ENCODE data around the gene STX8. TPM values are rescaled to one million over a fixed set of nuclear protein-coding genes. Genes with fewer than 3 reads are reported as not detected.
A peak's percentile ranks its signal among the peaks of the same experiment; 100 is the strongest.
"Not testable (repeated sequence)": the region's sequence is repeated elsewhere in the genome, so short reads cannot be mapped to it uniquely, and the experiment has no call there.

Gene STX8
- total RNA-seq, 2 experiments from 2014 or later: 60.6 to 68.0 TPM

DNA sequence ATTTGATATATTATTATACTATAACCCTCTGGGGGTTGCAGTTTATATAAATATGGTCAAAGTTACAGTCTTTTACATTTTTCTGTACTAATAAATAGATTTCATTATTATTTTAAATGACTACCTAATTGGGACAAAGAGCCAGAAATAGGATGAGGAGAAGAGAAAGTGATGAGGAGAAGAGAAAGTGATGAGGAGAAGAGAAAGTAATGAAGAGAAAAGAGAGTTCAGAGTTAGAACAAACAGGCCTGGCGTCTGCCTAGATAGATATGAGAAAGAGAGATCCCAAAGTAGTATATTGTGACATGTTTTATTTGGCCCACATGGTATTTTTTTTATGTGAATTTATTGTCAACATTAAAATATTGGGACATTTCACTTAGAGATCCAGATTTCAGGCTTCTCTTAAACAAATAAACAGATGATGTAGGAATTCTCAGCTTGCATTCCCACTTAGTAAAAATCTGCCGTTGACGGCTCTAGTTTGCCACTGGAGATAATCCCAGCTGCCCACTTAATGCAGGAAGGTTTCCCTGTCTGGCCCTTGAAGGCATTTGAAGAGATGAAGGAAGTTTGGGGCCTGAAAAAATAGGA lies 210.7 kb downstream of the STX8 start:
- Mint-ChIP-seq H3K4me1 (ENCODE audit: low read depth) (peaks cover 4% of the 10 kb centered on the region), H3K36me3 (ENCODE audit: low read depth) (no peaks in the 10 kb centered on the region), H3K27me3 (ENCODE audit: low read depth) (no peaks in the 10 kb centered on the region), H3K4me3 (no peak overlapping the region), H3K27ac (no peak overlapping the region), H3K9me3 (no peaks in the 10 kb centered on the region)
- CTCF ChIA-PET: no interaction called here
- intact Hi-C loops (cut with micrococcal nuclease): no loop called here
- DNase-seq: no peak

GRCh38 chr17:9363440-9364350 lies 211.9 kb downstream of the STX8 start:
- Mint-ChIP-seq H3K9me3 (no peaks in the 10 kb centered on the region), H3K27me3 (ENCODE audit: low read depth) (no peaks in the 10 kb centered on the region), H3K36me3 (ENCODE audit: low read depth) (no peaks in the 10 kb centered on the region), H3K4me3 (no peak overlapping the region), H3K4me1 (ENCODE audit: low read depth) (peaks cover 4% of the 10 kb centered on the region), H3K27ac (no peak overlapping the region)
- peak; percentile 28 for DNase-seq
- CTCF ChIA-PET: no interaction called here
- intact Hi-C loops (cut with micrococcal nuclease): no loop called here

DNA sequence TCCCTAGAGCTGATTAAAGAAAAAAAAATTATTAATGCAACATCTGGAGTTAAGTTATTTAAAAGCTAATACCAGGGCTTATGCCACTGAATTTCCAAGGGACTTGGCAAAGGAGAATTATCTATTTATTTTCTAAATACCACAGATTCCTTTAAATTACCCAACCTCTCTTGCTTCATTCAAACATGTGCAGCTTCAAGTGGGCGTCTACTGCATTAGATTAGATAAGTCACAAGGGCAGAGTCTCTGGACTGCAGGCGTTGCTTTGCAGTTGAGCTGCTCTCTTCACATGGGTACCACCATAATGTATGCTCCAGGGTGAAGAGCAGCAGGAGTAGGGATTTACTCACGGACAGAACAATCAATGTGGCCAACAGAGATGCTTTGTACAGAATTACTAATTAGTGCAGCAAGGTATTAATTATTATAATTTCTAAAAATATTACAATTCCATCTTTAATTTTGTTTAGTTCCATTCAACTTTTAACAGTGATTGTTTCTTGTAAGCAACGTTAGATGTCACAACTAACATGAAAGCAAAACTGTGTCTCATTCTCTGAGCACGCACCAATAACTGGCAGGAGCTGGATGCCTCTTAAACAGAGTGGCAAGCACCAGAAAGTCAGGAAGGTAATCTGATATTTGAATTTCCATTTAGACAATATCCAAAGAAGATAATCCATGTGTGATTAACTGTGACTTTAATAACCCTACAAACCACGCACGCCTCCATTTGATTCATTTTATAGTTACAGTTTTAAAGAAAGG lies 214.2 kb downstream of the STX8 start:
- H3K4me1 Mint-ChIP-seq (ENCODE audit: low read depth): peaks cover 4% of the 10 kb centered on the region
- H3K36me3 Mint-ChIP-seq (ENCODE audit: low read depth): no peaks in the 10 kb centered on the region
- intact Hi-C loops (cut with micrococcal nuclease): no loop called here

GRCh38 chr17:9360677-9361081 lies 214.9 kb downstream of the STX8 start:
- Mint-ChIP-seq H3K36me3 (ENCODE audit: low read depth) (no peaks in the 10 kb centered on the region), H3K27me3 (ENCODE audit: low read depth) (no peaks in the 10 kb centered on the region), H3K4me3 (no peak overlapping the region), H3K4me1 (ENCODE audit: low read depth) (peaks cover 4% of the 10 kb centered on the region), H3K9me3 (no peaks in the 10 kb centered on the region), H3K27ac (no peak overlapping the region)
- intact Hi-C loops (cut with micrococcal nuclease): no loop called here
- DNase-seq: no peak
- CTCF ChIA-PET: interaction anchor here (0.5 kb wide), 1 partner anchor 302 kb away, joined by 3 read pairs; no protein-coding TSS in a partner anchor

More for the DNA sequence above, 214.2 kb downstream of the STX8 start:
- H3K9me3 Mint-ChIP-seq: no peaks in the 10 kb centered on the region
- DNase-seq: no peak
- no peaks in the 10 kb centered on the region for H3K27me3 Mint-ChIP-seq (ENCODE audit: low read depth)
- H3K4me3 Mint-ChIP-seq: no peak overlapping the region
- H3K27ac Mint-ChIP-seq: no peak overlapping the region
- CTCF ChIA-PET: interaction anchor here (0.5 kb wide), 1 partner anchor 303 kb away, joined by 3 read pairs; no protein-coding TSS in a partner anchor

DNA sequence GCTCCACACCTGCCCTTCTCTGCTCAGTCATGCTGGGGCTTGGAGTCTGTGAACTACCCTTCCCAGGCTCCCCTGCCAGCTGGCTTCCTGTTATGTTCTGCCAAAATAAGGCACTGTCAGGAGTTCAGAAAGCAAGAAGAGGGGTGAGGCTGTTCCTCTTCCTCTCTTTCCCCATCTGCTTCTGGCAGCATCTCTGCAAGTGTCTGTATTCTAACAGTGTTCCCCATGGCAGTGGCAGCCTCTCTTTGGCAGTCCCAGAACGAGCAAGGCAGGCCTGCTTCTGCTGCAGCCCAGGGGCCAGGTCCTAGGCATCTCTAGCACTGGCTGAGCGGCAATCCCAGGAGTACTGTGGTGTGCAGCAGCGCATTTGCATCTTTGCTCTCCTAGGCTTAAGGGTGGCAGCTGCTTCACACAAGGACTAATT lies 219.1 kb downstream of the STX8 start:
- Mint-ChIP-seq H3K27ac (no peak overlapping the region), H3K4me1 (ENCODE audit: low read depth) (no peaks in the 10 kb centered on the region), H3K9me3 (no peaks in the 10 kb centered on the region), H3K4me3 (no peak overlapping the region), H3K36me3 (ENCODE audit: low read depth) (peaks cover 3% of the 10 kb centered on the region), H3K27me3 (ENCODE audit: low read depth) (no peaks in the 10 kb centered on the region)
- no peak for DNase-seq
- CTCF ChIA-PET: no interaction called here
- intact Hi-C loops (cut with micrococcal nuclease): no loop called here

- H3K4me3 Mint-ChIP-seq: no peak overlapping the region
- no peaks in the 10 kb centered on the region for H3K4me1 Mint-ChIP-seq (ENCODE audit: low read depth)
- H3K9me3 Mint-ChIP-seq: no peaks in the 10 kb centered on the region
- no peaks in the 10 kb centered on the region for H3K27me3 Mint-ChIP-seq (ENCODE audit: low read depth)
- H3K36me3 Mint-ChIP-seq (ENCODE audit: low read depth): peaks cover 3% of the 10 kb centered on the region
- intact Hi-C loops (cut with micrococcal nuclease): no loop called here
- no peak for DNase-seq
- CTCF ChIA-PET: interaction anchor here (0.7 kb wide), 1 partner anchor 358 kb away, joined by 5 read pairs; no protein-coding TSS in a partner anchor
- no peak overlapping the region for H3K27ac Mint-ChIP-seq
Measured at GRCh38 chr17:9355846-9356245, 219.8 kb downstream of the STX8 start.

DNA sequence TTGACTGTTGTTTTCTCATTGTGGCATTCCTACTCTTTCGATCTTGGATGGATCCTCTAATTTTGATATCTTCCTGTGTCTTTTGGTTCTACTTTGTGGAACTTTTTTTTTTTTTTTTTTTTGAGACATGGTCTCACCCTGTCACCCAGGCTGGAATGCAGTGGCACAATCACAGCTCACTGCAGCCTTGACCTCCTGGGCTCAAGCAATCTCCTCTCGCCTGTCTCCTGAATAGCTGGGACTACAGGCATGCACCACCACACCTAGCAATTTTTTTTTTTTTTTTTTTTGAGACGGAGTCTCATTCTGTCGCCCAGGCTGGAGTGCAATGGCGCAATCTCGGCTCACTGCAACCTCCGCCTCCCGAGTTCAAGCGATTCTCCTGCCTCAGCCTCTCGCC lies 220.4 kb downstream of the STX8 start:
- DNase-seq; H3K27me3 Mint-ChIP-seq (ENCODE audit: low read depth); H3K36me3 Mint-ChIP-seq (ENCODE audit: low read depth); H3K9me3 Mint-ChIP-seq; H3K4me1 Mint-ChIP-seq (ENCODE audit: low read depth); H3K27ac Mint-ChIP-seq; H3K4me3 Mint-ChIP-seq; intact Hi-C loops (cut with micrococcal nuclease): not testable (repeated sequence)
- CTCF ChIA-PET: interaction anchor here (0.7 kb wide), 1 partner anchor 357 kb away, joined by 5 read pairs; no protein-coding TSS in a partner anchor

DNA sequence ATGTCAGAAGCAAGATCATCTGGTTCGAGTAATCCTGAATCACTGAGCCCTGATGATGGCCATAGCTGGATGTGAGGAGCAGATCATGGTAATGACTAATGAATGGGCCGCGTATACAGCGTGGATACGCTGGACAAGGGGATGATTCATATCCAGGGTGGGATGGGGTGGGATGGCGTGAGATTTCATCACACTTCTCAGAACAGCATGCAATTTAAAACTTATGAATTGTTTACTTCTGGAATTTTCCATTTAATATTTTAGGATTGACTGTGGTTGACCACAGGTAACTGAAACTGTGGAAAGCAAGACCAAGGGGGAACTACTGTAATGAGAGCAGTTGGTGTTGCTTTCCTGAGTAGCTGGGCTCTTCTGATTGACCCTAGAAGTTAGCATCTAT lies 225.5 kb downstream of the STX8 start:
- Mint-ChIP-seq H3K4me3 (no peak overlapping the region), H3K36me3 (ENCODE audit: low read depth) (peaks cover 3% of the 10 kb centered on the region), H3K27me3 (ENCODE audit: low read depth) (no peaks in the 10 kb centered on the region), H3K9me3 (no peaks in the 10 kb centered on the region), H3K4me1 (ENCODE audit: low read depth) (peaks cover 2% of the 10 kb centered on the region), H3K27ac (no peak overlapping the region)
- CTCF ChIA-PET: no interaction called here
- intact Hi-C loops (cut with micrococcal nuclease): no loop called here
- no peak for DNase-seq

- H3K4me1 Mint-ChIP-seq (ENCODE audit: low read depth): peaks cover 2% of the 10 kb centered on the region
- CTCF ChIA-PET: interaction anchor here (0.6 kb wide), 1 partner anchor 344 kb away, joined by 4 read pairs; no protein-coding TSS in a partner anchor
- no peaks in the 10 kb centered on the region for H3K27me3 Mint-ChIP-seq (ENCODE audit: low read depth)
- no peak overlapping the region for H3K4me3 Mint-ChIP-seq
- H3K36me3 Mint-ChIP-seq (ENCODE audit: low read depth): peaks cover 2% of the 10 kb centered on the region
- no peak overlapping the region for H3K27ac Mint-ChIP-seq
- intact Hi-C loops (cut with micrococcal nuclease): no loop called here
- no peaks in the 10 kb centered on the region for H3K9me3 Mint-ChIP-seq
- peak; percentile 4 for DNase-seq
Measured at GRCh38 chr17:9346296-9346926, 229.2 kb downstream of the STX8 start.

- H3K27ac Mint-ChIP-seq: no peak overlapping the region
- H3K36me3 Mint-ChIP-seq (ENCODE audit: low read depth): peaks cover 2% of the 10 kb centered on the region
- CTCF ChIA-PET: no interaction called here
- no peaks in the 10 kb centered on the region for H3K27me3 Mint-ChIP-seq (ENCODE audit: low read depth)
- intact Hi-C loops (cut with micrococcal nuclease): no loop called here
- H3K4me3 Mint-ChIP-seq: no peak overlapping the region
- H3K4me1 Mint-ChIP-seq (ENCODE audit: low read depth): peaks cover 2% of the 10 kb centered on the region
- DNase-seq: no peak
- H3K9me3 Mint-ChIP-seq: peaks cover 2% of the 10 kb centered on the region
Measured at GRCh38 chr17:9343516-9343915, 232.1 kb downstream of the STX8 start.

DNA sequence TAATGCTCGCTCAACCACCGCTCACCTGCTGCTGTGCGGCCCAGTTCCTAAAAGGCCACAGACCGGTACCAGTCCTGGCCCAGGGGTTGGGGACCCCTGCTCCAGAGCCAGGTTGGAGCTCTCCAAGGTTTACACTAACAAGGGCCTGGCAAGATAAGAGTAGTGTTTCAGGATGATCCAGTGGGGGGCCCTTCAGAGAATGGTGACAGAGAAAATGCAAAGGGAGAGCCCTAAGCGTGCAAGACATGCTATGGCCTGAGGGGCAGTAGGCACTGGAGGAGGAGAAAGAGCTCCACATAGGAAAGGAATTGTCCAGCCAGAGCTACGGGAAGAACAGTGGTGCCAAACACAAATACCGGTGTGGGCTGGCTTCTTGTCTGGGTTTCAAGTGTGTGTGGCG lies 233.4 kb downstream of the STX8 start:
- CTCF ChIA-PET: no interaction called here
- Mint-ChIP-seq H3K4me3 (no peak overlapping the region), H3K4me1 (ENCODE audit: low read depth) (peaks cover 2% of the 10 kb centered on the region), H3K9me3 (peaks cover 2% of the 10 kb centered on the region), H3K27ac (no peak overlapping the region), H3K36me3 (ENCODE audit: low read depth) (peaks cover 7% of the 10 kb centered on the region), H3K27me3 (ENCODE audit: low read depth) (no peaks in the 10 kb centered on the region)
- no peak for DNase-seq
- intact Hi-C loops (cut with micrococcal nuclease): no loop called here

DNA sequence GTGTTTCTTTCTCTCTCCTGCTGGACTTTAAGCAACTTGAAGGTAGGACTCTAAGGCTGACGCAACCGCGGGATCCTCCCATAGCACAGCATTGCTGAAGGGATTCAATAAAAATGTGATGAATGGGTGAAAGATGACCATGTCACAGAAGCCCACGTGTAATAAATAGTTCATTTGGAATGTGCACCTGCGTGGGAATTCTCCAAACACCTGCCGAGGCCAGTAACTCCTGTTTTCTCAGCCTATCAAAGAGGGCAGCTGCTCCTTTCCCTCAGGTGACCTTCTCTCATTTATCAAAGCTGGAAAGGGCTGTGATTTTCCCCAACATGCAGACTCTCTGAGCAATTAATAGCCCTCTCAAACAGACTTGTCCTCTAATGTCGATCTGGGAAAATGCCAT lies 235.7 kb downstream of the STX8 start:
- intact Hi-C loops (cut with micrococcal nuclease): no loop called here
- H3K27ac Mint-ChIP-seq: no peak overlapping the region
- peaks cover 13% of the 10 kb centered on the region for H3K36me3 Mint-ChIP-seq (ENCODE audit: low read depth)
- H3K4me1 Mint-ChIP-seq (ENCODE audit: low read depth): no peaks in the 10 kb centered on the region
- H3K4me3 Mint-ChIP-seq: no peak overlapping the region
- CTCF ChIA-PET: interaction anchor here (0.7 kb wide), 1 partner anchor 812 kb away, joined by 5 read pairs; no protein-coding TSS in a partner anchor
- no peak for DNase-seq
- peaks cover 15% of the 10 kb centered on the region for H3K9me3 Mint-ChIP-seq
- no peaks in the 10 kb centered on the region for H3K27me3 Mint-ChIP-seq (ENCODE audit: low read depth)
